ENCODE results near the gene CNPY3.

- no peak for TF ChIP-seq CTCF (IDR thresholded peaks at IDR 0.05)
- no peak for TF ChIP-seq POLR2A (IDR thresholded peaks at IDR 0.05)
Measured at GRCh38 chr6:42962502-42963178, 33.4 kb downstream of the CNPY3 start.

Measured in adrenal gland (tissue), 5 donors.